Astrocyte of the cerebellum (primary cell): ENCODE measurements around the gene SERPINA12.
"Not testable (repeated sequence)": the region's sequence is repeated elsewhere in the genome, so short reads cannot be mapped to it uniquely, and the experiment has no call there.

ENCODE experiments used
- DNase-seq: peaks from one replicate; pipeline ENCODE4 v3.0.0-alpha.2; 2011; ENCODE audit warnings: low read depth
- H3K4me3 ChIP-seq: 2 replicates; pipeline ENCODE4 v1.5.1; 2011; ENCODE audit warnings: mild to moderate bottlenecking, low read depth, low read length, moderate library complexity
- in situ Hi-C: cut with HindIII; loops from 2 replicates; pipeline ENCODE4 v1.10.0; 2017; ENCODE audit warnings: low sequenced_read_pairs
- TF ChIP-seq, protein P1 (sequence below): IDR thresholded peaks from 2 replicates; pipeline ENCODE4 v1.5.1; 2012; ENCODE audit warnings: low read length, low read depth, moderate library complexity, mild to moderate bottlenecking; ENCODE audit errors: missing control alignments

SERPINA12 gene

DNA sequence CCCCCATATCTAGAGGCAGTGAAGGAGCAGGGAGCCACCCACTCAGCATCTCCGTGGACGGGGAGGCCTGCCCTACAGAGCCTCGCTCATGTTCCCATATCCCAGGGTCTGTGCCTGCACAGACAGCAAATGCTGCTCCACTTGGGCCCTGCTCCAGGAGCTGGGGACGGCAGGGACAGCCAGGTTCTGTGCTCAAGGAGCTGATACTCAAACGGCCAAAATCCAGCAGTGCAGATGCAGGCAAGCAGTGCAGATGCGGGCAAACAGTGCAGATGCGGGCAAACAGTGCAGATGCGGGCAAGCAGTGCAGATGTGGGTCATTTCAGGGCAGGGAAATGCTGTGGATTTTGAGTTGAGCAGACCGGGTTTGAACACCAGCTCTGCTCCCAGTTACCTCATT is 6.2 kb upstream of the SERPINA12 start:
- TF ChIP-seq, protein P1, sequence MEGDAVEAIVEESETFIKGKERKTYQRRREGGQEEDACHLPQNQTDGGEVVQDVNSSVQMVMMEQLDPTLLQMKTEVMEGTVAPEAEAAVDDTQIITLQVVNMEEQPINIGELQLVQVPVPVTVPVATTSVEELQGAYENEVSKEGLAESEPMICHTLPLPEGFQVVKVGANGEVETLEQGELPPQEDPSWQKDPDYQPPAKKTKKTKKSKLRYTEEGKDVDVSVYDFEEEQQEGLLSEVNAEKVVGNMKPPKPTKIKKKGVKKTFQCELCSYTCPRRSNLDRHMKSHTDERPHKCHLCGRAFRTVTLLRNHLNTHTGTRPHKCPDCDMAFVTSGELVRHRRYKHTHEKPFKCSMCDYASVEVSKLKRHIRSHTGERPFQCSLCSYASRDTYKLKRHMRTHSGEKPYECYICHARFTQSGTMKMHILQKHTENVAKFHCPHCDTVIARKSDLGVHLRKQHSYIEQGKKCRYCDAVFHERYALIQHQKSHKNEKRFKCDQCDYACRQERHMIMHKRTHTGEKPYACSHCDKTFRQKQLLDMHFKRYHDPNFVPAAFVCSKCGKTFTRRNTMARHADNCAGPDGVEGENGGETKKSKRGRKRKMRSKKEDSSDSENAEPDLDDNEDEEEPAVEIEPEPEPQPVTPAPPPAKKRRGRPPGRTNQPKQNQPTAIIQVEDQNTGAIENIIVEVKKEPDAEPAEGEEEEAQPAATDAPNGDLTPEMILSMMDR, result no peak
- DNase-seq, result no peak
- no peak overlapping the region for H3K4me3 ChIP-seq
- in situ Hi-C loops, result loop anchor here (5.0 kb wide), 1 partner anchor 88 kb away; no protein-coding TSS in a partner anchor

DNA sequence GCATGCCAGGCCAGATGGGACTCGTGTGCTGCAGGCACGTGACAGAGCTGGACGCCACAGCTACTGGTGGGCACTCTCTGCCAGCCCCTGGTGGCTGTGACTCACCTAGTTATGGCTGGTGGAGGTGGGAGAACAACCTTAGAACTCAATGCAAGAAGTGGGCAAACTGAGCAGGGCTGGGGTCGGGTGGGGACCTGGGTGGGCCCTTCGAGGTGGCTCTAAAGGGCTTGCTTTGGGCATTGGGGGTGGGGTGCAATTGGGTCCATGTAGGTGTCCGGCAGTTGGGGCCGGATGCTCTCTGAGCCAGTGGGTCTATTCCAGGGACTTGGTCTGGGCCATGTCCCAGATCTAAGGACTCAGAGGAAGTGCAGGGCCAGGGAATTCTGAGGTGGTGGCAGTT is 5.1 kb upstream of the SERPINA12 start:
- no peak for DNase-seq
- TF ChIP-seq, protein P1, result no peak
- in situ Hi-C loops, result no loop called here
- H3K4me3 ChIP-seq, result no peak overlapping the region

DNA sequence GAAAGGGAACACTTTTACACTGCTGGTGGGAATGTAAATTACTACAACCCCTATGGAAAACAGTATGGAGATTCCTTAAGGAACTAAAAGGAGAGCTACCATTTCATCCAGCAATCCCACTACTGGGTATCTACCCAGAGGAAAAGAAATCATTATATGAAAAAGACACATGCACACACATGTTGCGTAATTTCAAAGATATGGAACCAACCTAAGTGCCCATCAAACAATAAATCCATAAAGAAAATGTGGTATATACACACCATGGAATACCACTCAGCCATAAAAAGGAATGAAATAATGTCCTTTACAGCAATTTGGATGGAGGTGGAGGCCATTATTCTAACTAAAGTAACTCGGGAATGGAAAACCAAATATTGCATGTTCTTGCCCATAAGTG is 1.2 kb upstream of the SERPINA12 start:
- DNase-seq, in situ Hi-C loops, H3K4me3 ChIP-seq: not testable (repeated sequence)

DNA sequence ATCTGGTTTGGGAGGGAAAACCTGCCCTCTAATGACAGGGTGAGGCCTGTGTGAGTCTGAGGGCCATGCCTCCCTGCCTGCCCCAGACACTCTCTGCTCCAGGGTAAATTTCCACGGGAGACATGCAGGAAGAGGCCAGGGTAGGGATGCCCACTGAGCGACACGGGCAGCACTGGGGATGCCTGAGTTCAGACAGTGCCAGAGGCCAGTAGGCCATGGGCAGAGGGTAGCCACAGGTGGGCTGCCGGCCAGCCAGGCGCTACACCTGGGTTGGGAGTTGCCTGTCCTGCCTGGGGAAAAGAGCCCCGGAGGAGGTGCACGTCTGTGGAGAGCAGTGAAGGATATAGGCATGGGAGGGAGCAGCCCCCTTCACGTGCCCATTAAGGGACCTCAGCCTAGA is 3.6 kb downstream of the SERPINA12 start:
- no peak overlapping the region for H3K4me3 ChIP-seq
- TF ChIP-seq, protein P1, result no peak
- DNase-seq, result no peak
- in situ Hi-C loops, result no loop called here

DNA sequence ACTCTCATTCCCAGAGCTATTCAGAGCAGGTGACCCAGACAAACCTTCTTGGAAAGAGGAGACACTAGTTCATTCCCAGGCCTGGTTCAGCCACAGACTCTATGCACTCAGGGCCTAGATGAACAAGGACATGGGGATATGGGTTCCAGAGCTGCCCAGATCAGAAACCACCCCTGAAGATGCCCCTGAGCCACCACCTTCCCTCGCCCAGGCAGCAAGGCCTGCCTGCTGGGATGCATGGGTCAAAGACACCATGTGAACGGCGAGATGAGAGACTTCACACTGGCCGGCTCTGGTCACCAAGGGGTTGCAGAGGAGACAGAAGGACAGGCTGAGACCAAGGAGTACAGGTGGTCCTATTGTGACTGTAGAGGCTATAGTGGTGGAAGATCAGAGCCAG is 4.1 kb downstream of the SERPINA12 start:
- no peak overlapping the region for H3K4me3 ChIP-seq
- in situ Hi-C loops, result no loop called here
- DNase-seq, result no peak
- TF ChIP-seq, protein P1, result no peak

GRCh38 chr14:94501588-94502516 is 7.4 kb downstream of the SERPINA12 start:
- in situ Hi-C loops, result no loop called here

DNA sequence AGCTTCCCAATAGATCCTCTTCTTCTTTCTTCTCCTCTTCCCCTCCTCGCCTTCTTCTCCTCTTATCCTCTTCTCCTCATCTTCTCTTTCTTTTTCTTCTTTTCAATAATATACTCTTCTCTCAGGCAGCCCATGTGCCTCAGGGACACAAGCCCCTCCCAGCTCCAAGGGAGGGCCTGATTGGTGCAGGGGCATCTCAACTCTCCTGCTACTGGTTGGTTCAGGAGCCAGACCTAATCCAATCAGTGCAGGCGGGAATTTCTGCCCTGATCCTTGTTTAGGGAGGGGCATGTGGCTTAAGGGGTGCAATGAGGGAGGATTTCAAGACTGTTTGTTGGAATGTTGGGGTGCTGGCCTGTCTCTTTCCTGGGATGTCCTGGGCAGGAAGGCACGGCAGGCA is 9.0 kb downstream of the SERPINA12 start:
- H3K4me3 ChIP-seq, result no peak overlapping the region
- TF ChIP-seq, protein P1, result no peak
- DNase-seq, result no peak
- in situ Hi-C loops, result no loop called here

More at GRCh38 chr14:94501588-94502516, 7.4 kb downstream of the SERPINA12 start:
- H3K4me3 ChIP-seq, result no peak overlapping the region
- no peak for DNase-seq
- TF ChIP-seq, protein P1, result no peak
